K562 (cell line): ENCODE results near the gene MAMDC2. TPM values are rescaled to one million over a fixed set of nuclear protein-coding genes. Genes with fewer than 3 reads are reported as not detected.

Source experiments
- BHLHE40 ChIP-seq: IDR thresholded peaks from 2 replicates; pipeline ENCODE4 v1.6.1; 2011; ENCODE audit warnings: low read length, improper control_type of control experiment
- CBX5 ChIP-seq: IDR thresholded peaks from 2 replicates; pipeline ENCODE4 v1.6.1; 2014; ENCODE audit warnings: low read depth, borderline replicate concordance
- FOSL1 ChIP-seq: fragments of 200-800 bp; sonication (Bioruptor generic); conservative IDR thresholded peaks from 2 replicates; pipeline ENCODE4 v1.6.1; 2016; ENCODE audit warnings: missing genetic modification characterization, missing compliant biosample characterization
- HES1 ChIP-seq: fragments of 450-650 bp; IDR thresholded peaks from 2 replicates; pipeline ENCODE4 v1.6.1; 2016; ENCODE audit warnings: low read depth, mild to moderate bottlenecking, moderate library complexity
- MYBL2 ChIP-seq, 2 experiments: fragments of 450-650 bp in 1 of 2; sonication (generic) in 1 of 2; formaldehyde crosslinking in 1 of 2; IDR thresholded peaks; 2 replicates each; pipeline versions ENCODE4 v1.6.1 to v1.8.1; 2017 to 2022; ENCODE audit warnings: borderline replicate concordance in 1 of 2, inconsistent platforms in 1 of 2, low read depth in 1 of 2, mild to moderate bottlenecking in 1 of 2, missing genetic modification reagents in 1 of 2, moderate library complexity in 1 of 2
- NR2C1 ChIP-seq, 2 experiments: fragments of 450-650 bp; IDR thresholded peaks; 2 replicates each; pipeline ENCODE4 v1.6.1; 2017; ENCODE audit warnings: mild to moderate bottlenecking in 2 of 2, antibody characterized with exemption in 1 of 2, inconsistent platforms in 1 of 2, missing compliant biosample characterization in 1 of 2, missing genetic modification characterization in 1 of 2
- SMAD1 ChIP-seq: fragments of 150-350 bp; IDR thresholded peaks from 2 replicates; pipeline ENCODE4 v1.6.1; 2014; ENCODE audit warnings: low read length, low read depth; ENCODE audit not compliant: partially characterized antibody
- SMARCA5 ChIP-seq: fragments of 450-650 bp; IDR thresholded peaks from 2 replicates; pipeline ENCODE4 v1.6.1; 2016
- YBX1 ChIP-seq: fragments of 450-650 bp; IDR thresholded peaks from 2 replicates; pipeline ENCODE4 v1.7.1; 2016; ENCODE audit warnings: mild to moderate bottlenecking
- ZFP36 ChIP-seq: fragments of 150-350 bp; IDR thresholded peaks from 2 replicates; pipeline ENCODE4 v1.6.1; 2018; ENCODE audit warnings: low read length, low read depth; ENCODE audit not compliant: partially characterized antibody
- ZFX ChIP-seq: sonication (generic); formaldehyde crosslinking; IDR thresholded peaks from 2 replicates; pipeline ENCODE4 v1.8.0; 2022; ENCODE audit warnings: mild to moderate bottlenecking, missing genetic modification reagents, moderate library complexity
- ZNF174 ChIP-seq: fragments of 250-450 bp; sonication (Bioruptor Pico); IDR thresholded peaks from 2 replicates; pipeline ENCODE4 v1.4.0; 2020; ENCODE audit warnings: mild to moderate bottlenecking
- ZNF23 ChIP-seq: fragments of 250-450 bp; sonication (Bioruptor Pico); IDR thresholded peaks from 2 replicates; pipeline ENCODE4 v1.4.0; 2020; ENCODE audit warnings: mild to moderate bottlenecking
- ZNF584 ChIP-seq: fragments of 200-800 bp; sonication (Bioruptor generic); IDR thresholded peaks from 2 replicates; pipeline ENCODE4 v1.6.1; 2016; ENCODE audit warnings: low read depth, mild to moderate bottlenecking, missing genetic modification characterization, missing compliant biosample characterization
- ZNF707 ChIP-seq: fragments of 250-450 bp; sonication (Bioruptor Pico); conservative IDR thresholded peaks from 2 replicates; pipeline ENCODE4 v1.8.0; 2022; ENCODE audit warnings: inconsistent platforms, mild to moderate bottlenecking, moderate library complexity
- polyA plus RNA-seq, 8 experiments: library from polyadenylated mRNA; depleted of rRNA in 4 of 8; stranded (reverse) in 5 of 8; unstranded in 3 of 8; fragments of >200 nt; fragmentation: Nextera tagmentation in 2 of 8; fragmentation: Illumina TruSeq in 1 of 8; extraction: Ambion mirVana in 2 of 8; extraction: Trizol in 1 of 8; gene quantifications; 2 replicates each; pipeline versions ENCODE4 v1.2.1 to v1.2.3, GENCODE V29; 2011 to 2014; ENCODE audit warnings: inconsistent platforms in 1 of 8, missing spikeins in 1 of 8
- total RNA-seq, 7 experiments: library from RNA; depleted of rRNA in 6 of 7; stranded (reverse); fragments of >200 nt in 6 of 7; fragmentation: Illumina TruSeq in 2 of 7; extraction: Trizol in 2 of 7; gene quantifications; 2 replicates each; pipeline versions ENCODE4 v1.2.1 to v1.2.3, GENCODE V29; 2011 to 2021; ENCODE audit warnings: low replicate concordance in 1 of 7
- TF ChIP-seq, protein P1 (sequence below): sonication (generic); formaldehyde crosslinking; IDR thresholded peaks from 2 replicates; pipeline ENCODE4 v1.8.0; 2022; ENCODE audit warnings: mild to moderate bottlenecking, low read depth, missing genetic modification reagents
- TF ChIP-seq, protein P2 (sequence below): conservative IDR thresholded peaks from 2 replicates; pipeline ENCODE4 v1.6.1; 2011; ENCODE audit warnings: low read depth, mild to moderate bottlenecking, low read length; ENCODE audit not compliant: control insufficient read depth
- TF ChIP-seq, protein P3 (sequence below): fragments of 250-450 bp; sonication (Bioruptor Pico); IDR thresholded peaks from 2 replicates; pipeline ENCODE4 v1.8.0; 2022; ENCODE audit warnings: moderate library complexity, mild to moderate bottlenecking, inconsistent platforms
- TF ChIP-seq, protein P4 (sequence below), 3 experiments: fragments of 200-800 bp in 1 of 3; fragments of 250-450 bp in 1 of 3; fragments of 450-650 bp in 1 of 3; sonication (Bioruptor Pico) in 1 of 3; sonication (Bioruptor generic) in 1 of 3; formaldehyde crosslinking in 1 of 3; IDR thresholded peaks; 2 replicates each; pipeline versions ENCODE4 v1.6.1 to v1.8.0; 2016 to 2022; ENCODE audit warnings: mild to moderate bottlenecking in 2 of 3, missing genetic modification characterization in 2 of 3, missing compliant biosample characterization in 1 of 3, moderate library complexity in 1 of 3

MAMDC2 gene
- total and polyA plus RNA-seq, 9 of the 15 experiments (the other 6 are each of a cell fraction or from before 2014, with no cell fraction given) = 0.01 to 0.03 TPM; not detected in 7

GRCh38 chr9:70256123-70256551, 212.5 kb downstream of the MAMDC2 start (continued):
- TF ChIP-seq ZNF707 = no peak
- no peak for TF ChIP-seq CBX5
- TF ChIP-seq FOSL1 (tag) = no peak
- TF ChIP-seq ZFX (CRISPR knock-in tag) = no peak
- TF ChIP-seq, protein P1, sequence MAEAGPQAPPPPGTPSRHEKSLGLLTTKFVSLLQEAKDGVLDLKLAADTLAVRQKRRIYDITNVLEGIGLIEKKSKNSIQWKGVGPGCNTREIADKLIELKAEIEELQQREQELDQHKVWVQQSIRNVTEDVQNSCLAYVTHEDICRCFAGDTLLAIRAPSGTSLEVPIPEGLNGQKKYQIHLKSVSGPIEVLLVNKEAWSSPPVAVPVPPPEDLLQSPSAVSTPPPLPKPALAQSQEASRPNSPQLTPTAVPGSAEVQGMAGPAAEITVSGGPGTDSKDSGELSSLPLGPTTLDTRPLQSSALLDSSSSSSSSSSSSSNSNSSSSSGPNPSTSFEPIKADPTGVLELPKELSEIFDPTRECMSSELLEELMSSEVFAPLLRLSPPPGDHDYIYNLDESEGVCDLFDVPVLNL (CRISPR knock-in tag) = no peak
- no peak for TF ChIP-seq HES1
- TF ChIP-seq, protein P2, sequence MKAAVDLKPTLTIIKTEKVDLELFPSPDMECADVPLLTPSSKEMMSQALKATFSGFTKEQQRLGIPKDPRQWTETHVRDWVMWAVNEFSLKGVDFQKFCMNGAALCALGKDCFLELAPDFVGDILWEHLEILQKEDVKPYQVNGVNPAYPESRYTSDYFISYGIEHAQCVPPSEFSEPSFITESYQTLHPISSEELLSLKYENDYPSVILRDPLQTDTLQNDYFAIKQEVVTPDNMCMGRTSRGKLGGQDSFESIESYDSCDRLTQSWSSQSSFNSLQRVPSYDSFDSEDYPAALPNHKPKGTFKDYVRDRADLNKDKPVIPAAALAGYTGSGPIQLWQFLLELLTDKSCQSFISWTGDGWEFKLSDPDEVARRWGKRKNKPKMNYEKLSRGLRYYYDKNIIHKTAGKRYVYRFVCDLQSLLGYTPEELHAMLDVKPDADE = no peak
- no peak for TF ChIP-seq ZFP36
- TF ChIP-seq SMARCA5 = no peak
- no peak for TF ChIP-seq ZNF584 (CRISPR knock-in tag)
- no peak for TF ChIP-seq NR2C1 (IDR thresholded peaks at IDR 0.05)
- TF ChIP-seq NR2C1 (tag; IDR thresholded peaks at IDR 0.05) = no peak
- TF ChIP-seq, protein P3, sequence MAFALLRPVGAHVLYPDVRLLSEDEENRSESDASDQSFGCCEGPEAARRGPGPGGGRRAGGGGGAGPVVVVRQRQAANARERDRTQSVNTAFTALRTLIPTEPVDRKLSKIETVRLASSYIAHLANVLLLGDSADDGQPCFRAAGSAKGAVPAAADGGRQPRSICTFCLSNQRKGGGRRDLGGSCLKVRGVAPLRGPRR (CRISPR knock-in tag) = no peak
- TF ChIP-seq BHLHE40 = no peak
- no peak for TF ChIP-seq ZNF174 (CRISPR knock-in tag)
- TF ChIP-seq YBX1 = no peak
- no peak for TF ChIP-seq SMAD1
- no peak for TF ChIP-seq MYBL2 (IDR thresholded peaks at IDR 0.05; ENCODE audit: low read depth)
- no peak for TF ChIP-seq MYBL2 (CRISPR knock-in tag; IDR thresholded peaks at IDR 0.05; ENCODE audit: borderline replicate concordance)
- no peak for TF ChIP-seq ZNF23 (CRISPR knock-in tag)
- TF ChIP-seq, protein P4, sequence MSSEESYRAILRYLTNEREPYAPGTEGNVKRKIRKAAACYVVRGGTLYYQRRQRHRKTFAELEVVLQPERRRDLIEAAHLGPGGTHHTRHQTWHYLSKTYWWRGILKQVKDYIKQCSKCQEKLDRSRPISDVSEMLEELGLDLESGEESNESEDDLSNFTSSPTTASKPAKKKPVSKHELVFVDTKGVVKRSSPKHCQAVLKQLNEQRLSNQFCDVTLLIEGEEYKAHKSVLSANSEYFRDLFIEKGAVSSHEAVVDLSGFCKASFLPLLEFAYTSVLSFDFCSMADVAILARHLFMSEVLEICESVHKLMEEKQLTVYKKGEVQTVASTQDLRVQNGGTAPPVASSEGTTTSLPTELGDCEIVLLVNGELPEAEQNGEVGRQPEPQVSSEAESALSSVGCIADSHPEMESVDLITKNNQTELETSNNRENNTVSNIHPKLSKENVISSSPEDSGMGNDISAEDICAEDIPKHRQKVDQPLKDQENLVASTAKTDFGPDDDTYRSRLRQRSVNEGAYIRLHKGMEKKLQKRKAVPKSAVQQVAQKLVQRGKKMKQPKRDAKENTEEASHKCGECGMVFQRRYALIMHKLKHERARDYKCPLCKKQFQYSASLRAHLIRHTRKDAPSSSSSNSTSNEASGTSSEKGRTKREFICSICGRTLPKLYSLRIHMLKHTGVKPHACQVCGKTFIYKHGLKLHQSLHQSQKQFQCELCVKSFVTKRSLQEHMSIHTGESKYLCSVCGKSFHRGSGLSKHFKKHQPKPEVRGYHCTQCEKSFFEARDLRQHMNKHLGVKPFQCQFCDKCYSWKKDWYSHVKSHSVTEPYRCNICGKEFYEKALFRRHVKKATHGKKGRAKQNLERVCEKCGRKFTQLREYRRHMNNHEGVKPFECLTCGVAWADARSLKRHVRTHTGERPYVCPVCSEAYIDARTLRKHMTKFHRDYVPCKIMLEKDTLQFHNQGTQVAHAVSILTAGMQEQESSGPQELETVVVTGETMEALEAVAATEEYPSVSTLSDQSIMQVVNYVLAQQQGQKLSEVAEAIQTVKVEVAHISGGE (CRISPR knock-in tag; IDR thresholded peaks at IDR 0.05) = no peak
